ENCODE results near the gene RNF38.

RNF38 gene

GRCh38 chr9:36401164-36401740, 1.2 kb upstream of the RNF38 start:
- TF ChIP-seq, protein P1, sequence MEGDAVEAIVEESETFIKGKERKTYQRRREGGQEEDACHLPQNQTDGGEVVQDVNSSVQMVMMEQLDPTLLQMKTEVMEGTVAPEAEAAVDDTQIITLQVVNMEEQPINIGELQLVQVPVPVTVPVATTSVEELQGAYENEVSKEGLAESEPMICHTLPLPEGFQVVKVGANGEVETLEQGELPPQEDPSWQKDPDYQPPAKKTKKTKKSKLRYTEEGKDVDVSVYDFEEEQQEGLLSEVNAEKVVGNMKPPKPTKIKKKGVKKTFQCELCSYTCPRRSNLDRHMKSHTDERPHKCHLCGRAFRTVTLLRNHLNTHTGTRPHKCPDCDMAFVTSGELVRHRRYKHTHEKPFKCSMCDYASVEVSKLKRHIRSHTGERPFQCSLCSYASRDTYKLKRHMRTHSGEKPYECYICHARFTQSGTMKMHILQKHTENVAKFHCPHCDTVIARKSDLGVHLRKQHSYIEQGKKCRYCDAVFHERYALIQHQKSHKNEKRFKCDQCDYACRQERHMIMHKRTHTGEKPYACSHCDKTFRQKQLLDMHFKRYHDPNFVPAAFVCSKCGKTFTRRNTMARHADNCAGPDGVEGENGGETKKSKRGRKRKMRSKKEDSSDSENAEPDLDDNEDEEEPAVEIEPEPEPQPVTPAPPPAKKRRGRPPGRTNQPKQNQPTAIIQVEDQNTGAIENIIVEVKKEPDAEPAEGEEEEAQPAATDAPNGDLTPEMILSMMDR (IDR thresholded peaks at IDR 0.05; ENCODE audit: unreplicated experiment in 3 of 3): no peak
- Mint-ChIP-seq H3K9me3 (no peaks in the 10 kb centered on the region), H3K27me3 (ENCODE audit: low read depth) (no peaks in the 10 kb centered on the region), H3K4me1 (peaks cover 36% of the 10 kb centered on the region), H3K27ac (peak overlapping the region; percentile 88 to 98 (median 88)), H3K4me3 (peak overlapping the region; percentile 86 to 95 (median 92)), H3K36me3 (ENCODE audit: low read depth) (peaks cover 6% of the 10 kb centered on the region)

DNA sequence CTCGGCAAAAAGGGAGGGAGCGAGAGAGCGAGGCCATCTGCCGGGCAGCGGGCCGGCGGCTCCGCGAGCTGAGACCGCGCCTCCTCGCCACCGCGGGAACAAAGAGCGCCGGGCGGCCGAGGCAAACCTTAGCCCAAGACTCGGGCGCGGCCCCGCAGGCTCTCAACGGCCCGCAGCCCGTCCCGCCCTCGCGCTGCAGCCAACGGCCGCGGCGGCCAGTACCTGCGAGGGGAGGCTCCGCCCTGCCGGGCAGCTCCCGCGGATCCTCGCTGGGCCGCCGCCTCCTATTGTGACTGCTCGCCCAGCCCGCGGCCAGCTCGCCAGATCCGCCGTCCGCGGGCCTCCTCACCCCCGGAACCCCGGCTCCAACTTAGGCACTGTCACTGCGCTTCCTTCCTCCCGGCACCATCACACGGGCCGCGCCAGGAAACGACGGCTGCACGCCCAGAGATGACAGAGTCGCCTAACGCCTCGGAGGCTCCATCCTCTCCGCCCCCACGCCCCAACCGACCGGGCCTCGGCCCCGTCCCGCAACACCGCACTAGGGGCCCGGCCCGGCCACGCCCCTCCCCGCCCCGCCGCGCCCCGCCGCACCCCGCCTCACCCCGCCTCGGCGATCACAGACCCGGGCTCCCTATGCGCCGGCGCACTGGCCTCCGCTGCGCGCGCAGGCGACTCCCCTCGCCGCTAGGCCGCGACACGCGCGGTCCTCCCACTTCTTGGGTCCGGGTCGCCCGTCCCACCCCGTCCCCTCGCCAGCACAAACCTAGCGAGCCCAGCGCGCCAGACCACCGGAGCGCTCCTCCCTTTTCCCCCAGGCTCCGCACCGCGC, 479 bp upstream of the RNF38 start:
- Mint-ChIP-seq H3K4me3 (peak overlapping the region; percentile 95 to 97 (median 96)), H3K4me1 (peaks cover 36% of the 10 kb centered on the region), H3K9me3 (no peaks in the 10 kb centered on the region), H3K27ac (peak overlapping the region; percentile 90 to 98 (median 97)), H3K27me3 (ENCODE audit: low read depth) (no peaks in the 10 kb centered on the region), H3K36me3 (ENCODE audit: low read depth) (peaks cover 8% of the 10 kb centered on the region)
- TF ChIP-seq, protein P1 (IDR thresholded peaks at IDR 0.05; ENCODE audit: unreplicated experiment in 3 of 3): no peak

- Mint-ChIP-seq H3K36me3 (ENCODE audit: low read depth) (peaks cover 12% of the 10 kb centered on the region), H3K27me3 (ENCODE audit: low read depth) (no peaks in the 10 kb centered on the region), H3K4me1 (peaks cover 39% of the 10 kb centered on the region), H3K9me3 (no peaks in the 10 kb centered on the region), H3K4me3 (peak overlapping the region; percentile 62 to 85 (median 70)), H3K27ac (peak overlapping the region; percentile 10 to 70 (median 59))
- TF ChIP-seq, protein P1 (IDR thresholded peaks at IDR 0.05; ENCODE audit: unreplicated experiment in 3 of 3): no peak
Measured at GRCh38 chr9:36398745-36399144, 1.3 kb downstream of the RNF38 start.

- H3K4me1 Mint-ChIP-seq: peaks cover 35% of the 10 kb centered on the region
- no peak overlapping the region for H3K4me3 Mint-ChIP-seq
- H3K27ac Mint-ChIP-seq: no peak overlapping the region
- peaks cover 19% of the 10 kb centered on the region for H3K36me3 Mint-ChIP-seq (ENCODE audit: low read depth)
- TF ChIP-seq, protein P1 (IDR thresholded peaks at IDR 0.05; ENCODE audit: unreplicated experiment in 3 of 3): no peak
- no peaks in the 10 kb centered on the region for H3K27me3 Mint-ChIP-seq (ENCODE audit: low read depth)
- H3K9me3 Mint-ChIP-seq: no peaks in the 10 kb centered on the region
Measured at GRCh38 chr9:36396985-36397384, 3.1 kb downstream of the RNF38 start.

DNA sequence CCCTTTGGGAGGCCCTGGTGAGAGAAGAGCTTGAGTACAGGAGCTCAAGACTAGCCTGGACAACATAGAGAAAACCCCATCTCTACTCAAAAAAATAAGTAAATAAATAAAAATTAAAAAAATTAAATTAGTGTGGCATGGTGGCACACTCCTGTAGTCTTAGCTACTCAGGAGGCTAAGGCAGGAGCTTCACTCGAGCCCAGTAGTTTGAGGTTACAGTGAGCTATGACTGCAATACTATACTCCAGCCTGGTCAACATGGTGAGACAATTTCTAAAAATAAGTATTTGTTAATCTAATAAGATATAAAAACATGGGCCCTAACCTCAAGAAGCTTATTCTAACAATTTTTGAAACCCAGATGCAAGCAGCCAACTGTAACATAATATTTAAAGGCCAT, 7.6 kb downstream of the RNF38 start:
- Mint-ChIP-seq H3K4me3 (no peak overlapping the region), H3K27ac (no peak overlapping the region), H3K9me3 (no peaks in the 10 kb centered on the region), H3K27me3 (ENCODE audit: low read depth) (no peaks in the 10 kb centered on the region), H3K4me1 (peaks cover 14% of the 10 kb centered on the region), H3K36me3 (ENCODE audit: low read depth) (peaks cover 40% of the 10 kb centered on the region)
- TF ChIP-seq, protein P1 (IDR thresholded peaks at IDR 0.05; ENCODE audit: unreplicated experiment in 3 of 3): no peak

Measured in nephron (organoid).